Measurements from ENCODE around the gene VEPH1.

DNA sequence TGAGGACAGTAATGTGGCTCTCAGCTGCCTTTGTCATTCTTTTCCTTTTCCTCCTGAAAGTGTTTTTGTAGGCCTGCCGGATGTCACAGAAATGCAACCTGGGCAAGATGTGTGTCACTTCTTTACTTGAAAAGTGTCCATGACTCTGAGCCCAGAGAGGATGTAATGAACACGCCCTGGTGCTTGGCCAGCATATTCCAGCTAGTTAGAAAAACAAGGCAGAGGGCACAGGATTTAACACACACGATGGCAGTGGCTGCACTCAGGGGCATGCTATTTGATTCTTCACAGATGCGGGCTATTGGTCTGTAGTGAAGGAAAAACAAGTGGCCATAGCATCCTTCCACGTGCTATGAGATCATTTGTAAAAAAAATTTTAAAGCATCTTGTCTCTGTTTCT, 96.8 kb downstream of the VEPH1 start:
- TF ChIP-seq, protein P1, sequence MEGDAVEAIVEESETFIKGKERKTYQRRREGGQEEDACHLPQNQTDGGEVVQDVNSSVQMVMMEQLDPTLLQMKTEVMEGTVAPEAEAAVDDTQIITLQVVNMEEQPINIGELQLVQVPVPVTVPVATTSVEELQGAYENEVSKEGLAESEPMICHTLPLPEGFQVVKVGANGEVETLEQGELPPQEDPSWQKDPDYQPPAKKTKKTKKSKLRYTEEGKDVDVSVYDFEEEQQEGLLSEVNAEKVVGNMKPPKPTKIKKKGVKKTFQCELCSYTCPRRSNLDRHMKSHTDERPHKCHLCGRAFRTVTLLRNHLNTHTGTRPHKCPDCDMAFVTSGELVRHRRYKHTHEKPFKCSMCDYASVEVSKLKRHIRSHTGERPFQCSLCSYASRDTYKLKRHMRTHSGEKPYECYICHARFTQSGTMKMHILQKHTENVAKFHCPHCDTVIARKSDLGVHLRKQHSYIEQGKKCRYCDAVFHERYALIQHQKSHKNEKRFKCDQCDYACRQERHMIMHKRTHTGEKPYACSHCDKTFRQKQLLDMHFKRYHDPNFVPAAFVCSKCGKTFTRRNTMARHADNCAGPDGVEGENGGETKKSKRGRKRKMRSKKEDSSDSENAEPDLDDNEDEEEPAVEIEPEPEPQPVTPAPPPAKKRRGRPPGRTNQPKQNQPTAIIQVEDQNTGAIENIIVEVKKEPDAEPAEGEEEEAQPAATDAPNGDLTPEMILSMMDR (optimal IDR thresholded peaks at IDR 0.05 in 1 of 3, IDR thresholded peaks at IDR 0.05 in 1 of 3, conservative IDR thresholded peaks at IDR 0.05 in 1 of 3; ENCODE audit: extremely low read depth in 1 of 3, insufficient read depth in 2 of 3, low read length in 3 of 3): no peak
- TF ChIP-seq EZH2 (IDR thresholded peaks at IDR 0.05; ENCODE audit: low read length): no peak
